K562 (cell line): ENCODE measurements around the gene CALCA. TPM values are rescaled to one million over a fixed set of nuclear protein-coding genes. Genes with fewer than 3 reads are reported as not detected.

Experiments used
- ATAC-seq: fragments of 200-7000 bp; cut with Tn5 transposase; 3 replicates; pipeline ENCODE4 v1.9.1; 2020; ENCODE audit warnings: moderate library complexity
- BruUV-seq: library from RNA; stranded (reverse); fragments of 400-500 nt; replicated peaks from 2 replicates; lab custom pipeline; 2021; lab: Mats Ljungman, UMichigan
- CTCF ChIA-PET: fragments of 300-600 bp; formaldehyde crosslinking; extraction: SDS; loops from one replicate; lab custom pipeline; 2021; ENCODE audit warnings: low intra/inter-chr PET ratio; lab: Yijun Ruan, JAX
- POLR2A ChIA-PET: fragments of 300-600, 350-650 bp; sonication (Branson Sonifier 250); formaldehyde crosslinking; extraction: SDS; loops from one replicate; lab custom pipeline; 2021; ENCODE audit warnings: antibody characterized with exemption, inconsistent platforms; lab: Yijun Ruan, JAX
- DNase-seq, 4 experiments: peaks; one replicate each; pipeline versions ENCODE4 v3.0.0 to v3.0.0-alpha.2; 2011 to 2018; ENCODE audit warnings: low spot score in 3 of 4, mixed read lengths in 3 of 4; ENCODE audit errors: extremely low read depth in 1 of 4
- FAIRE-seq: peaks from 2 replicates; lab custom pipeline; 2011; peaks lifted over from hg19 to GRCh38; lab: Jason Lieb, UNC
- H2AFZ ChIP-seq: 2 replicates; pipeline ENCODE4 v1.6.0; 2011; ENCODE audit warnings: low read depth, low read length, control low read depth, inconsistent platforms
- H3K27ac ChIP-seq: fragments of 200-600 bp; 3 replicates; pipeline ENCODE4 v1.8.0; 2011; ENCODE audit warnings: low read depth, mild to moderate bottlenecking, control low read depth, inconsistent platforms, low read length, moderate library complexity, mixed read lengths; ENCODE audit errors: extremely low read depth
- H3K27me3 ChIP-seq, 2 experiments: fragments of 300-600 bp in 1 of 2; 2 replicates in 1 of 2; 3 replicates in 1 of 2; pipeline versions ENCODE4 v1.6.0 to v1.8.0; 2011; ENCODE audit warnings: inconsistent platforms in 2 of 2, low read length in 2 of 2, mild to moderate bottlenecking in 1 of 2, mixed read lengths in 1 of 2, moderate library complexity in 1 of 2; ENCODE audit not compliant: control insufficient read depth in 2 of 2, insufficient read depth in 2 of 2
- H3K36me3 ChIP-seq: fragments of 300-600 bp; 3 replicates; pipeline ENCODE4 v1.8.0; 2011; ENCODE audit warnings: mild to moderate bottlenecking, low read length, inconsistent platforms; ENCODE audit not compliant: control insufficient read depth, insufficient read depth
- H3K4me1 ChIP-seq, 2 experiments: fragments of 200-600 bp in 1 of 2; replicated peaks in 1 of 2; 2 replicates in 1 of 2; 3 replicates in 1 of 2; pipeline versions ENCODE4 v1.5.1 to v1.8.0; 2011; ENCODE audit warnings: inconsistent platforms in 2 of 2, low read length in 2 of 2, mild to moderate bottlenecking in 1 of 2, mixed read lengths in 1 of 2, moderate library complexity in 1 of 2; ENCODE audit not compliant: control insufficient read depth in 2 of 2, insufficient read depth in 2 of 2
- H3K4me2 ChIP-seq: 2 replicates; pipeline ENCODE4 v1.6.1; 2011; ENCODE audit warnings: low read length, control low read depth, inconsistent platforms, mixed read lengths; ENCODE audit not compliant: insufficient read depth
- H3K4me3 ChIP-seq: fragments of 200-600 bp; sonication (generic), shearing (Covaris generic); 2 replicates; pipeline ENCODE4 v1.5.1; 2016; ENCODE audit warnings: control low read depth, inconsistent platforms
- H3K79me2 ChIP-seq: fragments of 200-600 bp; 3 replicates; pipeline ENCODE4 v1.8.0; 2011; ENCODE audit warnings: low read length, inconsistent platforms; ENCODE audit not compliant: control insufficient read depth, insufficient read depth
- H3K9ac ChIP-seq, 2 experiments: 2 replicates each; pipeline versions ENCODE4 v1.6.0 to v1.6.1; 2011; ENCODE audit warnings: low read depth in 2 of 2, low read length in 2 of 2, control low read depth in 1 of 2, inconsistent platforms in 1 of 2, mild to moderate bottlenecking in 1 of 2, mixed read lengths in 1 of 2; ENCODE audit not compliant: insufficient read depth in 1 of 2
- H3K9me1 ChIP-seq: one replicate; pipeline ENCODE4 v1.6.0; 2011; ENCODE audit warnings: inconsistent platforms, mild to moderate bottlenecking, low read length, moderate library complexity; ENCODE audit not compliant: control insufficient read depth, insufficient read depth
- H3K9me3 ChIP-seq: replicated peaks from 2 replicates; pipeline ENCODE4 v1.5.1; 2011; ENCODE audit warnings: low read depth, low read length, inconsistent platforms; ENCODE audit not compliant: control insufficient read depth, insufficient read depth
- H4K20me1 ChIP-seq: replicated peaks from 2 replicates; pipeline ENCODE4 v1.6.1; 2011; ENCODE audit warnings: low read length, inconsistent platforms, mixed read lengths; ENCODE audit not compliant: control insufficient read depth, insufficient read depth
- ESRRA ChIP-seq: fragments of 450-650 bp; IDR thresholded peaks from 2 replicates; pipeline ENCODE4 v1.6.1; 2014; ENCODE audit warnings: low read depth, mild to moderate bottlenecking, moderate library complexity, borderline replicate concordance
- MED1 ChIP-seq: sonication (generic); formaldehyde crosslinking; IDR thresholded peaks from 2 replicates; pipeline ENCODE4 v1.8.1; 2023; ENCODE audit warnings: missing genetic modification reagents, borderline replicate concordance
- PHF8 ChIP-seq: fragments of 200-600 bp; sonication (generic); IDR thresholded peaks from 2 replicates; pipeline ENCODE4 v1.6.1; 2012; ENCODE audit warnings: mixed run types, mild to moderate bottlenecking, inconsistent platforms, low read length, moderate library complexity, borderline replicate concordance
- POLR2AphosphoS5 ChIP-seq: IDR thresholded peaks from 2 replicates; pipeline ENCODE4 v1.6.1; 2011; ENCODE audit warnings: mild to moderate bottlenecking, low read depth, low read length, moderate library complexity; ENCODE audit not compliant: control insufficient read depth, insufficient read depth
- ZKSCAN3 ChIP-seq: fragments of 250-450 bp; sonication (Bioruptor Pico); IDR thresholded peaks from 2 replicates; pipeline ENCODE4 v1.4.0; 2020
- ZNF584 ChIP-seq: fragments of 200-800 bp; sonication (Bioruptor generic); IDR thresholded peaks from 2 replicates; pipeline ENCODE4 v1.6.1; 2016; ENCODE audit warnings: low read depth, mild to moderate bottlenecking, missing genetic modification characterization, missing compliant biosample characterization
- WGBS: fragments of 100-300 bp; shearing (Covaris generic); methylation state at CpG from one replicate; pipeline ENCODE4 v1.1.6; 2016; ENCODE audit warnings: low coverage, mixed read lengths; ENCODE audit not compliant: insufficient coverage; ENCODE audit errors: missing lambda C conversion rate; 5-methylcytosine and 5-hydroxymethylcytosine counted together
- in situ Hi-C: fragments of 300-500 bp; cut with MboI; formaldehyde crosslinking; loops from 4 replicates; pipeline ENCODE4 v1.15.0; 2018; ENCODE audit warnings: inconsistent platforms, mixed read lengths
- intact Hi-C: fragments of 100-400 bp; cut with micrococcal nuclease; formaldehyde crosslinking; loops from 2 replicates; pipeline ENCODE4 v1.14.2; 2022
- polyA plus RNA-seq, 8 experiments: library from polyadenylated mRNA; depleted of rRNA in 4 of 8; stranded (reverse) in 5 of 8; unstranded in 3 of 8; fragments of >200 nt; fragmentation: Nextera tagmentation in 2 of 8; fragmentation: Illumina TruSeq in 1 of 8; extraction: Ambion mirVana in 2 of 8; extraction: Trizol in 1 of 8; gene quantifications; 2 replicates each; pipeline versions ENCODE4 v1.2.1 to v1.2.3, GENCODE V29; 2011 to 2014; ENCODE audit warnings: inconsistent platforms in 1 of 8, missing spikeins in 1 of 8
- total RNA-seq, 7 experiments: library from RNA; depleted of rRNA in 6 of 7; stranded (reverse); fragments of >200 nt in 6 of 7; fragmentation: Illumina TruSeq in 2 of 7; extraction: Trizol in 2 of 7; gene quantifications; 2 replicates each; pipeline versions ENCODE4 v1.2.1 to v1.2.3, GENCODE V29; 2011 to 2021; ENCODE audit warnings: low replicate concordance in 1 of 7
- TF ChIP-seq, protein P1 (sequence below): fragments of 450-650 bp; IDR thresholded peaks from 2 replicates; pipeline ENCODE4 v1.6.1; 2016
- TF ChIP-seq, protein P2 (sequence below): fragments of 200-600 bp; sonication (generic); IDR thresholded peaks from one replicate; pipeline ENCODE4 v1.6.1; 2012; ENCODE audit warnings: mild to moderate bottlenecking, low read depth, low read length, inconsistent platforms

CALCA gene
- total and polyA plus RNA-seq, 9 of the 15 experiments (the other 6 are each of a cell fraction or from before 2014, with no cell fraction given), result 0.07 TPM; not detected in 8

DNA sequence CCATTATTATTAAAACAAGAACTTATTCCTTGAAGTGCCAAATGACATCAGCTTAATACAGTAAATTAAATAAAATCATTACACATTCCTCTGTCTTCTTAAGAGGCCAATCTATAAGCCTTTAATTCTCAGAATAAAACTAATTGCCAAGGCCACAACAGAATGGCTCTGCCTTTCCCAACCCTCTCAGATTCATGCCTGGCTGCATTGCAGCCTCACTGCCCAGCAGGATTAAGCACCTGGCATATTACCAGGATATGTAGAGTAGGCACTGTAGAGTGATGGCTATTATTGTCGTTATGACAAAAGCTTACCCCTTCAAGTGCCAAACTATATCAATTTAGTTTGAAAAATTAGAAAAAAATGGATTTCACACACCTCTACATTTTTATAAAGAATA, 9.4 kb upstream of the CALCA start:
- Histone ChIP-seq H3K4me2 (no peak overlapping the region), H3K9ac (no peak overlapping the region), H2AFZ (no peak overlapping the region), H3K9me1 (no peaks in the 10 kb centered on the region), H3K4me3 (no peak overlapping the region), H3K27ac (no peak overlapping the region), H3K9me3 (no peaks in the 10 kb centered on the region), H4K20me1 (no peaks in the 10 kb centered on the region), H3K36me3 (no peaks in the 10 kb centered on the region), H3K4me1 (no peaks in the 10 kb centered on the region), H3K27me3 (no peaks in the 10 kb centered on the region), H3K79me2 (no peaks in the 10 kb centered on the region)
- no peak for ATAC-seq
- FAIRE-seq, result no peak
- DNase-seq, result no peak
- CTCF ChIA-PET, result interaction anchor here (0.6 kb wide), 1 partner anchor 465 kb away, joined by 3 read pairs; no protein-coding TSS in a partner anchor
- WGBS, result 0% methylated on average over 1 of the region's 1 CpG
- TF ChIP-seq ZNF584 (CRISPR knock-in tag) (no peak), POLR2AphosphoS5 (no peak), ESRRA (no peak), ZKSCAN3 (CRISPR knock-in tag) (no peak), MED1 (CRISPR knock-in tag) (no peak), PHF8 (no peak)
- TF ChIP-seq, protein P1, sequence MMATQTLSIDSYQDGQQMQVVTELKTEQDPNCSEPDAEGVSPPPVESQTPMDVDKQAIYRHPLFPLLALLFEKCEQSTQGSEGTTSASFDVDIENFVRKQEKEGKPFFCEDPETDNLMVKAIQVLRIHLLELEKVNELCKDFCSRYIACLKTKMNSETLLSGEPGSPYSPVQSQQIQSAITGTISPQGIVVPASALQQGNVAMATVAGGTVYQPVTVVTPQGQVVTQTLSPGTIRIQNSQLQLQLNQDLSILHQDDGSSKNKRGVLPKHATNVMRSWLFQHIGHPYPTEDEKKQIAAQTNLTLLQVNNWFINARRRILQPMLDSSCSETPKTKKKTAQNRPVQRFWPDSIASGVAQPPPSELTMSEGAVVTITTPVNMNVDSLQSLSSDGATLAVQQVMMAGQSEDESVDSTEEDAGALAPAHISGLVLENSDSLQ, result no peak
- TF ChIP-seq, protein P2, sequence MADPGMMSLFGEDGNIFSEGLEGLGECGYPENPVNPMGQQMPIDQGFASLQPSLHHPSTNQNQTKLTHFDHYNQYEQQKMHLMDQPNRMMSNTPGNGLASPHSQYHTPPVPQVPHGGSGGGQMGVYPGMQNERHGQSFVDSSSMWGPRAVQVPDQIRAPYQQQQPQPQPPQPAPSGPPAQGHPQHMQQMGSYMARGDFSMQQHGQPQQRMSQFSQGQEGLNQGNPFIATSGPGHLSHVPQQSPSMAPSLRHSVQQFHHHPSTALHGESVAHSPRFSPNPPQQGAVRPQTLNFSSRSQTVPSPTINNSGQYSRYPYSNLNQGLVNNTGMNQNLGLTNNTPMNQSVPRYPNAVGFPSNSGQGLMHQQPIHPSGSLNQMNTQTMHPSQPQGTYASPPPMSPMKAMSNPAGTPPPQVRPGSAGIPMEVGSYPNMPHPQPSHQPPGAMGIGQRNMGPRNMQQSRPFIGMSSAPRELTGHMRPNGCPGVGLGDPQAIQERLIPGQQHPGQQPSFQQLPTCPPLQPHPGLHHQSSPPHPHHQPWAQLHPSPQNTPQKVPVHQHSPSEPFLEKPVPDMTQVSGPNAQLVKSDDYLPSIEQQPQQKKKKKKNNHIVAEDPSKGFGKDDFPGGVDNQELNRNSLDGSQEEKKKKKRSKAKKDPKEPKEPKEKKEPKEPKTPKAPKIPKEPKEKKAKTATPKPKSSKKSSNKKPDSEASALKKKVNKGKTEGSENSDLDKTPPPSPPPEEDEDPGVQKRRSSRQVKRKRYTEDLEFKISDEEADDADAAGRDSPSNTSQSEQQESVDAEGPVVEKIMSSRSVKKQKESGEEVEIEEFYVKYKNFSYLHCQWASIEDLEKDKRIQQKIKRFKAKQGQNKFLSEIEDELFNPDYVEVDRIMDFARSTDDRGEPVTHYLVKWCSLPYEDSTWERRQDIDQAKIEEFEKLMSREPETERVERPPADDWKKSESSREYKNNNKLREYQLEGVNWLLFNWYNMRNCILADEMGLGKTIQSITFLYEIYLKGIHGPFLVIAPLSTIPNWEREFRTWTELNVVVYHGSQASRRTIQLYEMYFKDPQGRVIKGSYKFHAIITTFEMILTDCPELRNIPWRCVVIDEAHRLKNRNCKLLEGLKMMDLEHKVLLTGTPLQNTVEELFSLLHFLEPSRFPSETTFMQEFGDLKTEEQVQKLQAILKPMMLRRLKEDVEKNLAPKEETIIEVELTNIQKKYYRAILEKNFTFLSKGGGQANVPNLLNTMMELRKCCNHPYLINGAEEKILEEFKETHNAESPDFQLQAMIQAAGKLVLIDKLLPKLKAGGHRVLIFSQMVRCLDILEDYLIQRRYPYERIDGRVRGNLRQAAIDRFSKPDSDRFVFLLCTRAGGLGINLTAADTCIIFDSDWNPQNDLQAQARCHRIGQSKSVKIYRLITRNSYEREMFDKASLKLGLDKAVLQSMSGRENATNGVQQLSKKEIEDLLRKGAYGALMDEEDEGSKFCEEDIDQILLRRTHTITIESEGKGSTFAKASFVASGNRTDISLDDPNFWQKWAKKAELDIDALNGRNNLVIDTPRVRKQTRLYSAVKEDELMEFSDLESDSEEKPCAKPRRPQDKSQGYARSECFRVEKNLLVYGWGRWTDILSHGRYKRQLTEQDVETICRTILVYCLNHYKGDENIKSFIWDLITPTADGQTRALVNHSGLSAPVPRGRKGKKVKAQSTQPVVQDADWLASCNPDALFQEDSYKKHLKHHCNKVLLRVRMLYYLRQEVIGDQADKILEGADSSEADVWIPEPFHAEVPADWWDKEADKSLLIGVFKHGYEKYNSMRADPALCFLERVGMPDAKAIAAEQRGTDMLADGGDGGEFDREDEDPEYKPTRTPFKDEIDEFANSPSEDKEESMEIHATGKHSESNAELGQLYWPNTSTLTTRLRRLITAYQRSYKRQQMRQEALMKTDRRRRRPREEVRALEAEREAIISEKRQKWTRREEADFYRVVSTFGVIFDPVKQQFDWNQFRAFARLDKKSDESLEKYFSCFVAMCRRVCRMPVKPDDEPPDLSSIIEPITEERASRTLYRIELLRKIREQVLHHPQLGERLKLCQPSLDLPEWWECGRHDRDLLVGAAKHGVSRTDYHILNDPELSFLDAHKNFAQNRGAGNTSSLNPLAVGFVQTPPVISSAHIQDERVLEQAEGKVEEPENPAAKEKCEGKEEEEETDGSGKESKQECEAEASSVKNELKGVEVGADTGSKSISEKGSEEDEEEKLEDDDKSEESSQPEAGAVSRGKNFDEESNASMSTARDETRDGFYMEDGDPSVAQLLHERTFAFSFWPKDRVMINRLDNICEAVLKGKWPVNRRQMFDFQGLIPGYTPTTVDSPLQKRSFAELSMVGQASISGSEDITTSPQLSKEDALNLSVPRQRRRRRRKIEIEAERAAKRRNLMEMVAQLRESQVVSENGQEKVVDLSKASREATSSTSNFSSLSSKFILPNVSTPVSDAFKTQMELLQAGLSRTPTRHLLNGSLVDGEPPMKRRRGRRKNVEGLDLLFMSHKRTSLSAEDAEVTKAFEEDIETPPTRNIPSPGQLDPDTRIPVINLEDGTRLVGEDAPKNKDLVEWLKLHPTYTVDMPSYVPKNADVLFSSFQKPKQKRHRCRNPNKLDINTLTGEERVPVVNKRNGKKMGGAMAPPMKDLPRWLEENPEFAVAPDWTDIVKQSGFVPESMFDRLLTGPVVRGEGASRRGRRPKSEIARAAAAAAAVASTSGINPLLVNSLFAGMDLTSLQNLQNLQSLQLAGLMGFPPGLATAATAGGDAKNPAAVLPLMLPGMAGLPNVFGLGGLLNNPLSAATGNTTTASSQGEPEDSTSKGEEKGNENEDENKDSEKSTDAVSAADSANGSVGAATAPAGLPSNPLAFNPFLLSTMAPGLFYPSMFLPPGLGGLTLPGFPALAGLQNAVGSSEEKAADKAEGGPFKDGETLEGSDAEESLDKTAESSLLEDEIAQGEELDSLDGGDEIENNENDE, result no peak
- in situ Hi-C loops, result no loop called here
- intact Hi-C loops, result no loop called here
- no TSS peak for BruUV-seq
- POLR2A ChIA-PET, result no interaction called here
